GM20431 (cell line): ENCODE measurements around the gene AS3MT.
"Not testable (repeated sequence)": the region's sequence is repeated elsewhere in the genome, so short reads cannot be mapped to it uniquely, and the experiment has no call there.

Source experiments
- in situ Hi-C: fragments of 300-500 bp; cut with MseI, MboI; formaldehyde crosslinking; loops from one replicate; pipeline ENCODE4 v1.15.0; 2020; ENCODE audit warnings: low sequenced_read_pairs; ENCODE audit not compliant: unreplicated experiment

Gene AS3MT

DNA sequence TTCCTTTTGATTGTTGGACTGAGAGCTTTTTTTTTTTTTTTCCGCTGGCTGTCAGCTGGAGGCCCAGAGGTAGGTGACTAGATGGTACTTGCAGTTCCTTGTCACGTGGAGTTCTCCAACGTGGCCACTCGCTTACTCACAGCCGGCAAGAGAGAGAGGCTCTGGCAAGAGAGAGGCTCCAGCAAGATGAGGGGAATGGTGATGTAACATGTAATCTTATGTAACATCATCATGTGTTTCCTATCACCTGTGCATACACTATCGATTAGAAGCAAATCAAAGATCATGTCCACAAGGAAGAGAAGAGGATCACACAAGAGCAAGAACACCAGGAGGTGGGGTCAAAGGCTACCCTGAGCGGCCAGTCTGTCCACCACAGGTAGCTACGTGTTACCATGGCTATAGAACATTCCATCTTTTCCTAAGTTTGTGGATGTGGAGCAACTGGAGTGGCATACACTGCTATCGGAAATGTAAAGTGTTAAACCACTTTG lies 19.2 kb upstream of the AS3MT start:
- in situ Hi-C loops = no loop called here

DNA sequence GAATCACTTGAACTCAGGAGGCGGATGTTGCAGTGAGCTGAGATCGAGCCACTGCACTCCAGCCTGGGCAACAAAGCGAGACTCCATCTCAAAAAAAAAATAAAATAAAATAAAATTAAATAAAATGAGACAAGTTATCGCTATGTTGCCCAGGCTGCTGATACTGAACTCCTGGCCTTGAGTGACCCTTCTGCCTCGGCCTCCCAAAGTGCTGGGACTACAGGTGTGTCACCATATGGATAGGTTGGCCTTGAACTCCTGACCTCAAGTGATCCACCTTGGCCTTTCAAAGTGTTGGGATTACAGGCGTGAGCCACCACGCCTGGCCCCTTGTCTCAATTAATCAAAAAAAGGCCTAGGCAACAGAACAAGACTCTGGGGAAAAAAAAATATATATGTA lies 16.0 kb upstream of the AS3MT start:
- in situ Hi-C loops = not testable (repeated sequence)

GRCh38 chr10:102855731-102856436 lies 13.4 kb upstream of the AS3MT start:
- in situ Hi-C loops = not testable (repeated sequence)

GRCh38 chr10:102856758-102857424 lies 12.4 kb upstream of the AS3MT start:
- in situ Hi-C loops = no loop called here

GRCh38 chr10:102859911-102860310 lies 9.4 kb upstream of the AS3MT start:
- in situ Hi-C loops = no loop called here

- in situ Hi-C loops = no loop called here
Observed at GRCh38 chr10:102863660-102864059, 5.6 kb upstream of the AS3MT start.

DNA sequence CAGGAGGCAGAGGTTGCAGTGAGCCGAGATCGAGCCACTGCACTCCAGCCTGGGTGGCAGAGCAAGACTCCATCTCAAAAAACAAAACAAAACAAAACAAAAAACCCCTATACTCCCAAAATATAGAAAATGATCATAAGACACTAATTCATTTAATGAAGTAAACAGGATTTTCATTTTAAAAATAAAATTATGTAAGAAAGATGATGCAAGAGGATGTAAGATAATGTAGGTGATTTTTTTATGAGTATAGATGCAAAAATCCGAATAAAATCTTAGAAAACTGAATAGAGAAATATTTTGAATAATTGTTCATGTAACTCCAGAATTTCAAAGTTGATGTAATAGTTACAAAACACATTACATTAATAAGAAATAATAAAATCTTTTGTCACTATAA lies 3.6 kb upstream of the AS3MT start:
- in situ Hi-C loops = no loop called here

DNA sequence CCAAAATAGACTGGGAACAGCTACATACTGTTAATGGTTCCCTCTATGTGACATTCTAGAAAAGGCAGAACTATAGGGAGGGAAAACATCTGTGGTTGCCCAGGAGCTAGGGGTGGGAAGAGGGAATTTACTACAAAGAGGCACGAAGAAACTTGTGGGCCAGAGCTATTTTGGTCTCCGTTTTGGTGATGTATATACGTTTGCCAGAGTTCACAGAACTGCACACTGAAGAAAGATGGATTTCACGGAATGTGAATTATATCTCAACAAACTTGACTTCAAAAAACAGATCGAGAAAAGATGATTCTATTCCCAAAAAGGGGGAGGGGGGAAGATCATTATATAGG lies 386 bp upstream of the AS3MT start:
- in situ Hi-C loops = no loop called here

DNA sequence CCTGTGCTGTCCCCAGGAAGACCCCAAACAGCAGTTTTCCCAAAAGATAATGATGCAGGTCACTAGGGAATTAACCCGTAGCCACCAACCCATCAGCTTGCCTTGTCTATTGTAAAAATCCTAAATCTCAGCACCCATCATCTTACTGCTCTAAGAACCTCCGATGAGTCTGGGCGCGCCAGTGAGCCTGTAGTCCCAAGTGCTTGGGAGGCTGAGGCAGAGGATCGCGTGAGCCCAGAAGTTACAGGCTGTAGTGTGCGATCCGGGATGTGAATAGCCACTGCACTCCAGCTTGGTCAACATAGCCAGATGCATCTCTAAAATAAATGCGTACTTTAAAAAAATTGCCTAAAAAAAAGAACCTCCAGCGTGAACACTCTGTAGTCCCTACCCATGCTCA lies 951 bp downstream of the AS3MT start:
- in situ Hi-C loops = no loop called here

DNA sequence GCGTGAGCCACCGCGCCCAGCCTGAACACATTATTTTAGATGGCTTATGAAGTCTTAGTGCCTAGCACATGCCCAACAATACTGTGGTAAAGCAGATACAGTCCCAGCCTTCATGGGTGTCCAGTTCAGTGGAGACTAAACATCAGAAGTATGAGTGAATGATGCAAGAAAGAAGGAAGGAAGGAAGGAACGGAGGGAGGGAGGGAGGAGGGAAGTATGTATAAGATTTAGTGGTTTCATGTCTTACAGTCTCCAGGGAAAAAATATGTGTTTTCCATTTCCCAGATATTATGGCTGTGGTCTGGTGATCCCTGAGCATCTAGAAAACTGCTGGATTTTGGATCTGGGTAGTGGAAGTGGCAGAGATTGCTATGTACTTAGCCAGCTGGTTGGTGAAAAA lies 2.9 kb downstream of the AS3MT start:
- in situ Hi-C loops = no loop called here

GRCh38 chr10:102876747-102877153 lies 7.5 kb downstream of the AS3MT start:
- in situ Hi-C loops = no loop called here

DNA sequence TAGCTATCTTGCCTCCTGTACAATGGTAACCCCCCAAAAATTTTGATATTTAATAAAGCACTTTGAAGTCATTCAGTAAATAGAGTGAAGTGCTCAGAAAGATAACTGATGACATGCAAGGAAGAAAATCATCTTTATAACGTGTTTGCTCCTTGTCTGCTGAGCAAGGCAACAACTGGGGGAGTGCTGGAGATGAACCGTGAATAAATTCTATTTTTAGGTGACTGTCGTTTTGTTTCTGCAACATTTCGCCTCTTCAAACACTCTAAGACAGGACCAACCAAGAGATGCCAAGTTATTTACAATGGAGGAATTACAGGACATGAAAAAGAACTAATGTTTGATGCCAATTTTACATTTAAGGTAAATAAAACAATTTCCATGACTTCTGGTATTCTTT lies 9.4 kb downstream of the AS3MT start:
- in situ Hi-C loops = no loop called here

- in situ Hi-C loops = no loop called here
Observed at GRCh38 chr10:102880256-102880655, 11.0 kb downstream of the AS3MT start.

DNA sequence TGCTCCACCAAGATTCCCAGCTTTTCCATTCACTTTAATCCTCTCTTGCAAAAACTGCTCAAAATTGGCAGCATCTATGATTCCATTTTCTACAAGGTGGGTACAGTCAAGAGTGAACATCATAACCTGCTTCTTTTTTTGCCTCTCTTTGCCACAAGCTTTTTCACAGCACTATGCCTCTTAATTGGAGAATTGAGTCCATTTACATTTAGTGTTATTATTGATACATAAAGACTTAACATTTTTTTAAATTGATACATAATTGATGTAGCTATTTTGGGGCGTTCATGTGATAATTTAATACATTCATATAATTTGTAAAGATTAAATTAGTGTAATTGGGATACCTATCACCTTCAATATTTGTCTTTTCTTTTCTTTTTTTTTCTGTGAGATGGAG lies 18.8 kb downstream of the AS3MT start:
- in situ Hi-C loops = no loop called here

DNA sequence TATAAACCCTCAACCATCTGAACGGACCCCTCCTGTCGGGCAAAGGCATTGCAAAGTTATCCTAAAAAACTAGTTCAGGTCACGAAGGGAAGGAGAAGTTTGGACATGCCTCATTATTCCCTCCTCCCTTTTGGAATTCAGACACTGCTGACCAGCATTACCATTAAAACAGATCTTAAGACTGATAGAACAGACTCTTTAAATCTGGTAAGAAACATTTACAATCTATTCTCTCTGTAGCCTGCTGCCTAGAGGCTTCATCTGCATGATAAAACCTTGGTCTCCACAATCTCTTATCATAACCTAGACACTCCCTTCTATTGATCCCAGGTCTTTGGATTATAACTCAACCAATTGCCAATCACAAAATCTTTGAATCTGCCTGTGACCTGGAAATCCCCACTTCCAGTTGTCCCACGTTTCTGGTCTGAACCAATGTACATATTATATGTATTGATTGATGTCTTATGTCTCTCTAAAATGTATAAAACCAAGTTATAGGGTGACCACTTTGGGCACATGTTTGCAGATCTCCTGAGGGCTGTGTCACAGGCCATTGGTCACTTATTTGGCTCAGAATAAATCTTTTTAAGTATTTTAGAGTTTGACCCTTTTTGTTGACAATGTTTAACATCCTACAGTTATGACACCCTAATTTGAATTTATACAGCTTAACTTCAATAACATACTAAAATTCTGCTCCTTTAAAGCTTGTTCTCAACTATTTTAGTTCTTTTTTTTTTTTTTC lies 25.4 kb downstream of the AS3MT start:
- in situ Hi-C loops = loop anchor here (10.0 kb wide), 1 partner anchor 60 kb away; the partner anchor contains the start of gene CYP17A1

GRCh38 chr10:102900006-102900405 lies 30.7 kb downstream of the AS3MT start:
- in situ Hi-C loops = no loop called here

DNA sequence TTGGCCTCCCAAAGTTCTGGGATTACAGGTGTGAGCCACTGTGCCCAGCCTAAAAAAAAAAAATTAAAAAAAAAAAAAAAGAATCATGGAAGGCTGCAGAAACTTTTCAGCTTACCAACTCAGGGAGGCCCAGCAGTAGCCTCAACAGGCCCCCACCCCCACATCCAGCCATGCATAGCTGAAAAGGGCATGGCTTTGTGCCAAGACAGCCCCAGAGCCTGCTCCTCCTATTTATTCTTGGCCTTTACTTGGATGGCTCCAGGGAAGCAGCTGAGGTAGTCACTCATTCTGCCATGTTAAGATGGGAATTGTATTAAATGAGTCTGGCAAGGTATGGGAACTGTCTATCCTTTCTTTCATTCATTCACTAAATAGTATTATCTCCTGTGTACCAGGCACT lies 35.1 kb downstream of the AS3MT start:
- in situ Hi-C loops = no loop called here

DNA sequence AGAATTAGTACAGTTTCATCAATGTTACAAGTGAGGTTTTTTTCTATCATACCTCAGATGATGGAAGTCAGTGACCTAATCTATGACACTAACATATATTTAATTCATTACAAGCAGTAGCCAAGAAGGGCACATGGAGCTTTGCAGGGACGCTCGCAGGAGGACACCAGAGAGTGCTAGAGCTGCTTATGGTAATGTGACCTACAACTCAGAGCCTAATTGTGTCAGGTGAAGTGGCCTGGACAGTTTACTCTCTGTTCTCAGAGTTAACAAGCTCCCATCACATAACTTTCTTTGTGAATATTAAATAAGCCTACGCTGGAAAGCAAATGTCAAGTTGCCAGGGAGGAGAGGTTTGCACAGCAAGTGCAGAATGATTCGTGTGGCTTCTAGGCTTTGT lies 37.2 kb downstream of the AS3MT start:
- in situ Hi-C loops = no loop called here

DNA sequence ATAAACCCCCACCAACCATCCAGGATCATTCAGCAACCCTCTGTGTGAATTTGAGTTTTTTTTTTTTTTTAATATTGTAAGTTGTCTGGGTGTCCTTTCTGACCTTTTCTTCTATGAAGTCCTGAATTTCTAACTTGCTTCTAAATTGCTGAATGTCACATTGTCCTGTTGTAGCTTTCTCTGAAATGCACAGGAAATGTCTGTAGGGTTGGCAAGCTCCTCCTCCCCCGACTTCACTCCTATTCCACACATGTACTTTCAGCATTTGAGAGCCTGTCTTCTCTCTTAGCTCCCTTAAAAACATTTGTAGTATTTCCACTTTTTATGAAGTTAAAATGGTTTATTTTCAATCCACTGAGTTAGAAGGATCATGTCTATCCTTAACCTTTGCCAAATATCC lies 45.5 kb downstream of the AS3MT start:
- in situ Hi-C loops = loop anchor here (10.0 kb wide), 2 partner anchors 150 to 330 kb away; partner anchors contain the start of gene RPEL1

DNA sequence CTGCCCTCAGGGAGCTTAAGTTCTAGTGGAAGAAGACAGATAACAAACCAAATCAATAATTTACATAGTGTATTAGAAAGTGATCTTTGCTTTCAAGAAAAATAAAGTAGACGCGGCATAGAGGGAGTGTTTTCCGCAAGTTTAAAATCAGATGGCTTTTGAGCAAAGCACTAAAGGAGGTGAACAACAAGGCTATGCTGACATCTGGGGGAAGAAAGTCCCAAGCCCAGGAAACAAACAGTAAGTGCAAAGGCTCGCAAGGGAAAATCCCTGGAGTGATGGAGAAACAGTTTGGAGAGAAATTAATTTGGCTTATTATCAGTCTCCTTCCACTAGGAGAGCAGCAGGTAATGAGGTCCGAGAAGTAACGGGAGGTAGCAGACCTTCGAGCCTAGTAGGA lies 46.9 kb downstream of the AS3MT start:
- in situ Hi-C loops = loop anchor here (10.0 kb wide), 2 partner anchors 149 to 329 kb away; partner anchors contain the start of gene RPEL1
